CD4-positive, alpha-beta T cell treated with Interferon alpha-2 for 1 hour (primary cell): ENCODE data around the gene DNAAF1.
"Not testable (repeated sequence)": the region's sequence is repeated elsewhere in the genome, so short reads cannot be mapped to it uniquely, and the experiment has no call there.

Source experiments
- DNase-seq, 2 donors: peaks; one replicate each; pipeline ENCODE4 v3.0.0-alpha.2; 2020 to 2022

The DNAAF1 gene

DNA sequence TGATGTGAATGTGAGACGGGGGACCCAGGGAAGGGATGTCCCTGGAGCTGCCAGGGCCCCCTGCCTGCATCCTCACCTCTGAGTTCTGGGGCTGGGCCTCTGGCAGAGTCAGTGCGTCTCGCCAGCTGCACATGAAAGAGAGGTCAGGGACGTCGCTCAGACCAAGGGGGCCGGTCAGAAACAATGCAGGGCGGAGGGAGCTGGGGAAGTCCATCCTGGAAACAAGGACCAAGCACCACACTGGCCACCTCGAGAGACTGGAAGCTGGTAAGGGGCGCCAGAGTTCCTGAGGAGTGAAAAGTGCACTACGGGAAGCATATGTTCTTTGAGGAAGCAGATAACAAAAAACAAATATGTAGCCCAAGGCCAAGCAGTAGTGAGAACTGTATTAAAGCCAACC, 39.7 kb downstream of the DNAAF1 start:
- DNase-seq, result no peak

DNA sequence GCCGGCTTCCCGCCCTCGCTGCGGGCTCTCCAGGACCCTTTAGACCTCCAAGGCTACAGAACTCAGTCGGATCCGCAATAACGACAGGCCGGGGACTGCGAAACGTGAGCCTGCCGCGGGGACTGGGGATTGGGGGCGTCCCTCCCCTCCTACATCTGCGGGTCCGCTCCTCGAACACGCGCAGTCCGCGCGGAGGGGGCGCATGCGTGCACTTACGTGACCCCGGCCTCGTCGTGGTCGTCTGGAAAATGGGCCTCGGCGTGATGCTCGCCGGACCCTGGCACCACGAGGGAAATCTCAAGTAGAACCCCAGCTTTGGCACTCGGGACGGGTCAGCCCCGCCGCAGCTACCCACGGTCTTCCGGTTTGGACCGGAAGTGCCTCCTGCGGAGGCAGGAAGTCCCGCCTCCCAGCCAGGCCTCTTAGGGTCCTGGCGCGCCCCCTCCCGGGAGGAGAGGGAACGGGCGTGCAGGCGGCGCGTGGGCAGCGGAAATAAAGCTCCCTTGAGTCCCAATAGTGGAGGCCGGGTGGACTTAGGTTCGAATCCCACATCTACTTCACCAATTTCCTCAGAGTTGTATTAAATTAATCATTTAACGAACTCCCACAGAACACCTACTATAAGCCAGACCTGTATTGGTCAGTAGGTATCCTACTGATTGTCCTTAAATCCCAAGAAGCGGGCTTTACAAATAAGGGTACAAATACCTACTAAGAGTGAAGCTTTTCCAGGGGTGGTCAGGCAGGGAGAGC, 41.8 kb downstream of the DNAAF1 start, which contains the start of gene TAF1C:
Gene TAF1C, minus strand, starts transcription at position 373 of the 753 bp plus-strand sequence. CDS start 2,069 bp downstream, outside the sequence.
- DNase-seq, result peak; percentile 90 to 92

DNA sequence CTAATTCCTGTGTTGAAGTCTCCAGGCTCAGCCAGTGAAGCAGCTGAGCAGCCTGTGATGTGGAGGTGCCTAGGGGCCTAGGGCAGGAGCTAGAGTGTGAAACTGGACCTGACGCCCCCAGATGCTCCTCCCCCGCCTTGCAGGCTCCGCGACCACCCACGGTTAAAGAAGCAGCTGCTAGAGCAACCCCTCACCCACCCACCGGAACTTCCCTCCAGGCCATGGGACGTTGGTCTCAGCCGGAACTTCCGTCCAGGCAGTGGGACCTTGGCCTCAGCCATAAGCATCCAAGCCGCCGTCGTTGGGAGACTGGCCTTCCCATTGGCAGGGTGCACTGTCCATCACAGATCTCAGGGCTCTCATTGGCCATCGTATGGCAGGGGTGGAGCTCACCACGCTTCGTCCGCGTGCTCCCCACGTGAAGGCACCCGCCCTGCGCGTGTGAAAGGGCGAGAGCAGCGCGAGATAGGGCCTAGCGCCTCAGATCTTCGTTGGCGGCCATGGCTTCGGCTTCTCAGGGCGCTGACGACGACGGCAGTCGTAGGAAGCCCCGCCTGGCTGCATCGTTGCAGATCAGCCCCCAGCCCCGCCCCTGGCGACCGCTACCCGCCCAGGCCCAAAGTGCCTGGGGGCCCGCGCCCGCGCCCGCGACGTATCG, 45.8 kb downstream of the DNAAF1 start, which contains the start of gene ADAD2:
Gene ADAD2, plus strand, starts transcription at position 427 of the 658 bp plus-strand sequence. Its CDS starts 74 bp downstream, at position 501.
- no peak for DNase-seq

DNA sequence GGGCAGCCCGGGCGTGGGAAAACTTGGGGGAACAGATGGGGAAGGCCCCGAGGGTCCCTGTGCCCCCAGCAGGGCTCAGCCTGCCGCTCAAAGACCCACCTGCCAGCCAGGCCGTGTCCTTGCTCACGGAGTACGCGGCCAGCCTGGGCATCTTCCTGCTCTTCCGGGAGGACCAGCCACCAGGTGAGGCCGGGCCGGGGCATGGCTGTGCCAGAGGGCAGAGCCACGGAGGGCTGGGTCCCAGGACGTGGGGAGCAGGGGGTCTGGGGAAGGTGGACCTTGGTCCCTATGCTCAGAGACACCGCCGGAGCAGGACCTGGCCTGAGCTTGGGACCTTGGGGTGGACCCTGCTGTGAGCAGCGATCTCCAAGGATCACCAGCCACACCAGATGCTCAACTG, 46.4 kb downstream of the DNAAF1 start:
- DNase-seq, result no peak

DNA sequence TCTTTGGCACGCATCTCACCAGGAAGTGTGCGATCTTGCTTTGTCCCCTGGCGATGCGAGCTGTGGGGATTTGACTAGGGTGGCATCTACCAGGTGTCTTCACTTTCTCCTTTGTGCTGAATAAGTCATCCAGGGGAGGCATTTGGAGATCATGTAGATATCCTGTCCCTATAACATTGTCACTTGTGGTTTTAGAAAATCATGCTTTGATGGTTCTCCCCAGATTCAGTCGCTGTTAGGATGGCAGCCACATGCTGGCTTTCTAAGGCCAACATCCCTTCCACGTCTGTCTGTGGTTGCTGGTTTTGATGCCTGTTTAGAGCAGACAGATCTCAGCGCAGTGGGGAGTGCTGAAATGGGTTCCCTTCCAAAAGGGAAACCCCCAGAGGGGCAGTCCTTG, 48.4 kb downstream of the DNAAF1 start:
- DNase-seq, result no peak

DNA sequence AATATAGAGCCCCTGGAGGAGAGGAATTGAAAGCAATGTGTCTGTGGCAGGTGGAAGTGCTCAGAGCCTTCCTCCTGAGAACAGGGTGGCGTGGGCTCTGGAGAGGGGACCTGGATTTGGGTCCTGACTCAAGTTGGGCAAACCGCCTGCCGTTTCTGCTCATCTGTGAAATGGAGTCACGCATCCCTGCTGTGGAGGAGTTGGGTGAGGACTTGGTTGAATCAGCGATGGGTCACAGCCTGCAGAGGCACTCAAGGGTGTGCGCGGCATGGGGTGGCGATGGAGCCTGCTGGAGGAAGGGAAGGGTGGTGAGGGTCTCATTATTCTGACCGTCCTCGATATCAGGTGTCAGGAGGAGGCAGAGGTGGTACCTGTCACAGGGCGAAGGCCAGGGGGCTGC, 48.9 kb downstream of the DNAAF1 start:
- DNase-seq, result no peak

DNA sequence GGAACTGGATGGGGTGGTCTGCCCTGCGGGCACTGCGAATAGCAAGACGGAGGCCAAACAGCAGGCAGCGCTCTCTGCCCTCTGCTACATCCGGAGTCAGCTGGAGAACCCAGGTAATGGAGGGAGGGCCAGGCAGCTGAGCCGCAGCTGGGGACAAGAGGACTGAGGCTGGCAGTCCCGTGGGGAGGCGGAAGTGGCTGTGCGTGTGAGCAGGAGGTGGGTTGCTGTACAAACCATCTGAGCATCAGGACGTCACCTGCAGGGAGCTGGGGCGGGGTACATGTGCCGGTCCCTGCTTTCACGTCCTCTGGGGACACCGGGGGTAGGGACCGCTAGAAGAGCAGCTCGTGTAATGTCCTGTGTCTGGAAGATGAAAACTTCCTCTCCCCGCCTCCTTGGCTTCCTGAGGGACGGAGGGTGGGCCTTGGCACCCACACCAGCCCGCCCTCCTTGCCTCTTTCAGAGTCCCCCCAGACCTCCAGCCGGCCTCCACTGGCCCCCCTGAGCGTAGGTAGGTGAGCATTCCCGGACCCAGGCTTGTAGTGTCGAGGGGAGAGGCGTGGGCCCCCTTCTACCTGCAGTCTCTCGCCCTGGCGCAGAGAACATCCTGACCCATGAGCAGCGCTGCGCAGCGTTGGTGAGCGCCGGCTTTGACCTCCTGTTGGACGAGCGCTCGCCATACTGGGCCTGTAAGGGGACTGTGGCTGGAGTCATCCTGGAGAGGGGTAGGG, 49.5 kb downstream of the DNAAF1 start:
- peak; percentile 26 to 29 for DNase-seq

DNA sequence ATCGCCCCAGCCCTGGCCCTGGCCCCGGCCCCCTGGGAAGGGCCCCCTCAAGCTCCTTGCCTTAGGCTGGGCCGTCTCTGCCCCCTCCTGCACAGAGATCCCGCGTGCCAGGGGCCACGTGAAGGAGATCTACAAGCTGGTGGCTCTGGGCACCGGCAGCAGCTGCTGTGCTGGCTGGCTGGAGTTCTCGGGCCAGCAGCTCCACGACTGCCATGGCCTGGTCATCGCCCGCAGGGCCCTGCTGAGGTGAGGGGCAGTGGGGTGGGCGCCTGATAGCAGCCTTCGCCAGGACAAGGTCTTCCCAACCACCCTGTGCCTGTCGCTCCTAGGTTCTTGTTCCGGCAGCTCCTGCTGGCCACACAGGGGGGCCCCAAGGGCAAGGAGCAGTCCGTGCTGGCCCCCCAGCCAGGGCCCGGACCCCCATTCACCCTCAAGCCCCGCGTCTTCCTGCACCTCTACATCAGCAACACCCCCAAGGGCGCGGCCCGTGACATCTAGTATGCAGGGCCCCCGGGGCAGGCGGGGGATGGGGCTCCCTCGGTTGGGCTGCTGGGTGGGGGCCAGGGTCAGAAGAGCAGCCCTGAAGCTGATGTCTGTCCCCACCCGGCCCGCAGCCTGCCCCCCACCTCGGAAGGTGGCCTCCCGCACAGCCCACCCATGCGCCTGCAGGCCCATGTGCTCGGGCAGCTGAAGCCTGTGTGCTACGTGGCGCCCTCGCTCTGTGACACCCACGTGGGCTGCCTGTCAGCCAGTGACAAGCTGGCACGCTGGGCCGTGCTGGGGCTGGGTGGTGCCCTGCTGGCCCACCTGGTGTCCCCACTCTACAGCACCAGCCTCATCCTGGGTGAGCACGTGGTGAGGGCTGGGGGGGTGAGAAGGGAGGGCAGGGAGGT, 50.3 kb downstream of the DNAAF1 start:
- DNase-seq, result no peak

DNA sequence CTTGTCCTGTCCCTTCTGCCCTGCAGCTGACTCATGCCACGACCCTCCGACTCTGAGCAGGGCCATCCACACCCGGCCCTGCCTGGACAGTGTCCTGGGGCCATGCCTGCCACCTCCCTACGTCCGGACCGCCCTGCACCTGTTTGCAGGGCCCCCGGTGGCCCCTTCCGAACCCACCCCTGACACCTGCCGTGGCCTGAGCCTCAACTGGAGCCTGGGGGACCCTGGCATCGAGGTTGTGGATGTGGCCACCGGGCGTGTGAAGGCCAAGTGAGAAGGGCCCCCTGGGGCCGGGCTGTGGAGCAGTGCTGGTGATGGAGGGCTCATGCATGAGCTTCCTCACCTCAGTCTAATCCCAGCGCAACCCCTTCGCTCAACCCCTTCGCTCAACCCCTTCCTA, 51.0 kb downstream of the DNAAF1 start:
- DNase-seq, result no peak

DNA sequence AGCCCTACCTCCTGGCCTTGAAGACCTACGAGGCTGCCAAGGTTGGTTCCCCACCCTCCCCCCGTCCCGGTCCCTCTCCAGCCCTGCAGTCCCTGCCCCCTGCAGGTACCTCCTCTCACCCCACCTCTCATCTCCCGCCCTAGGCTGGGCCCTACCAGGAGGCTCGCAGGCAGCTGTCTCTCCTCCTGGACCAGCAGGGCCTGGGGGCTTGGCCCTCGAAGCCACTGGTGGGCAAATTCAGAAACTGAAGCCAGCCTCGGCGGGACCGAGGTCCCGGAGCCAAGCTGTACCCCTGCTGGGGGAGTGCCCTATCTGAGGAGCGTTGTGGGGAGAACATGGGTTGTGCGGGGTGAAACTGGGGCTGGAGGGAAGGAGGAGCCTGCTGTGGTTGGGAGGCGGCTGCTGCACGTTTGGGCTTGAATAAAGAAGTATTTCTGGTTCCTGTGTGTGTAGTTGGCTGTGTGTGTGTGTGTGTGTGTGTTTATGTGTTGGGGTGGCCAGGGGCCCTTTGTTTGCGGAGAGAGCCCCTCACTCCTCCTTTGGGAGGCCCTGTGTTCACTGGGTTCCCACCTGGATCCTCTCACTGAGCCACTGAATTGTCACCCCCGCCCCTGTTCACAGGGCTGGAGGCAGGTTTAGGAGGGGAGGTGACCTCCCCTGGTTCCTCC, 51.8 kb downstream of the DNAAF1 start:
- DNase-seq, result no peak

DNA sequence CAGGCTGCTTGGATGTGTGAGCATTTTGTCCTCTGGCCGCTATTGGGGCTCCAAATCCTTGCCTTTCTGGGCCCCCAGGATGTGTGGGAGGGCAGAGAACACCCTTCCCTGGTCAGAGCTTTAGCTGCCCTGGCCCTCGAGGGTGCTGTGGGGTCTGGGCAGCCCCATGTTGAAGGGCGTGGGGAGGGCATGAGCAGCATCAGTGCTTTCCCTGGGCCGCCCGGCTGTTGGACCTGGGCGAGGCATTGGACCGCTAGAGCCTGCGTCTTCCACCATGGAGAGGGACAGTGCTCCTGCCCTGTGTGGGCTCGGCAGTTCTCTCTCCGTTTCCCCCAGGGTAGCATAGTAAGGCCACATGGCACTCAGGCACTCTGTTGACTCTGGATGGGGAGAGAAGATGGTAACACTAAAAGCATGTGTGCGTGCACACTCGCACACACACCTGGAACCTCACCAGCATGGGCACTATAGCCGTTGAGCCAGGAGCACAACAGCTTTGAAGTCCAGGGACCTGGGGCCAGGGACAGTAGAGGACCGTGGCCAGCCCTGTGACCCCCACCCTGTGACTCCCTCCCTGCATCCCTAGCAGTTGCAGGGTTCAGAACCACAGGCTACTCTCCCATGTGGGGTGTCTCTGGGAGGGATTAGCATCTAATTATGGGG, 52.5 kb downstream of the DNAAF1 start:
- no peak for DNase-seq

DNA sequence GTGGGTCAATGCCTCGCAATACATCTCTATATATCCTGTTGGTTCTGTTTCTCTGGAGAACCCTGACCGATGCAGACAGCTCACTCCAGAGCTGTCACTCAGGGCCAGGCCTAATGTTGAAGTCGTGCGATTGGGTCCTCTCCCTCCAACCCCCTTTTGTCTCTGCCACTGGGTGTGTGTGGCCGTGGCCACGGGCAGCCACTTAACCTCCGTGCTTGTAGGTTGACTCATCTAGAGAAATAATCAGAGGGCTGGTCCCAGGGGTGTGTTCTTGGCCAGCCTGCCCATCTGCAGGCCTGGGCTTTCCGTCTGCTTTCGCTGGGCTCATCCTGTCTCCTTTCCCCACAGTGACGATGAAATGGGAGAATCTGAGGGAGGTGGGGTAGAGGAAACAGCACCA, 53.3 kb downstream of the DNAAF1 start:
- DNase-seq, result no peak

DNA sequence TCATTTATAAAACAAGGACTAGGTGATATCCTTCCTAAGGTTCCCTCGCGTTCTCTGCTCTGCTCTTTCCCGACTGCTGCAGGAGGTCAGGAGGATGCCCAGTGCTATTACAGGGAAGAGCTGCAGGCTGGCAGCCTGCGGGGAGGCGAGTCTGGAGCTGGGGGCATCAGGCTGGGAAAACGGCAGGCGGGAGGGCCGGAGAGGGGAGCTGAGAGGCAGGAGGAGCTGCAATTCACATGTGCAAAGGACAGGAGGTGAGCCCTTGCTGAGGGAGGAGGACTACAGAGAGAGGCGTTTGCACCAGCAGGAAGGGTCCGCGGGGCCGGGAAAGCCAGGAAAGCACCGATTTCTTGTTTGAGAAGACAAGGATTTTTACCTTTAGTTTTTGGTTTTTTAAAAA, 54.0 kb downstream of the DNAAF1 start:
- DNase-seq, result no peak

DNA sequence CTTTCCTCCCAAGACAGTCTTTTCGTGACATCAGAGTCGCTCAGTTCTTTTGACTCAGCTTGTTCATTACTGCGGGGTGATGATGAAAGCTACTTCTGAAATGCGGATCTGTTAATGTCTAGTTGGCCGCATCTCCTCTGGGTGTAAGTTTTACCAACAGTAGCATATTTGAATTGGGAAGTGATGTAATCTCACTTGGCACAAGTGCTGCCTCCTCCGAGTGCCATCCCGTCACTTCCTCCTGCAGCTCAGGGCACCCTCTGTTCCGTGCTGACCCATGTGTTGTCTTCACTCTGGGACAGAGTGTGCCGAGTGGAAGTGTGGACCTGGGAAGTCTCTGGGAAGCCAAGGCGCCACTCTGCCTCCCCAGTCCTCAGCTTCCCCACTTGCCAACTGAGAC, 54.8 kb downstream of the DNAAF1 start:
- DNase-seq, result peak in 1 of 2 donors; percentile 36

DNA sequence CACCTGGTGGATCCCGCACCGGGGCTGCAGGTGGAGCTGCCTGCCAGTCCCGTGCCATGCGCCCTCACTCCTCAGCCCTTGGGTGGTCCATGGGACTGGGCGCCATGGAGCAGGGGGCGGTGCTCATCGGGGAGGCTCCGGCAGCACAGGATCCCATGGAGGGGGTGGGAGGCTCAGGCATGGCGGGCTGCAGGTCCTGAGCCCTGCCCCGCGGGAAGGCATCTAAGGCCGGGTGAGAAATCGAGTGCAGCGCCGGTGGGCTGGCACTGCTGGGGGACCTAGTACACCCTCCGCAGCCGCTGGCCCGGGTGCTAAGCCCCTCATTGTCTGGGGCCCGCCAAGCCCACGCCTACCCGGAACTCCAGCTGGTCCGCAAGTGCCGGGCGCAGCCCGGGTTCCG, 59.4 kb downstream of the DNAAF1 start:
- not testable (repeated sequence) for DNase-seq

DNA sequence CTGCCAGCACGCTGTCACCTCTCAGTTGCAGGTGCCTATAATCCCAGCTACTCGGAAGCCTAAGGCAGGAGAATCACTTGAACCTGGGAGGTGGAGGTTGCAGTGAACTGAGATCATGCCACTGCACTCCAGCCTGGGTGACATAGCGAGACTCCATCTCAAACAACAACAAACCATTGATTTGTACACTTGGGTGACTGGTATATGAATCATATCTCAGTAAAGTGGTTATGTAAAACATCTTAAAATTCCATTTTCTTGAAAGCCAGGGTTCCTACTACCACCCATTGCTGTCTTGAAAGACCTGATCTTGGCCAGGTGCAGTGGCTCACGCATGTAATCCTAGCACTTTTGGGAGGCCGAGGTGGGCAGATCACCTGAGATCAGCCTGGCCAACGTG, 60.0 kb downstream of the DNAAF1 start:
- not testable (repeated sequence) for DNase-seq

DNA sequence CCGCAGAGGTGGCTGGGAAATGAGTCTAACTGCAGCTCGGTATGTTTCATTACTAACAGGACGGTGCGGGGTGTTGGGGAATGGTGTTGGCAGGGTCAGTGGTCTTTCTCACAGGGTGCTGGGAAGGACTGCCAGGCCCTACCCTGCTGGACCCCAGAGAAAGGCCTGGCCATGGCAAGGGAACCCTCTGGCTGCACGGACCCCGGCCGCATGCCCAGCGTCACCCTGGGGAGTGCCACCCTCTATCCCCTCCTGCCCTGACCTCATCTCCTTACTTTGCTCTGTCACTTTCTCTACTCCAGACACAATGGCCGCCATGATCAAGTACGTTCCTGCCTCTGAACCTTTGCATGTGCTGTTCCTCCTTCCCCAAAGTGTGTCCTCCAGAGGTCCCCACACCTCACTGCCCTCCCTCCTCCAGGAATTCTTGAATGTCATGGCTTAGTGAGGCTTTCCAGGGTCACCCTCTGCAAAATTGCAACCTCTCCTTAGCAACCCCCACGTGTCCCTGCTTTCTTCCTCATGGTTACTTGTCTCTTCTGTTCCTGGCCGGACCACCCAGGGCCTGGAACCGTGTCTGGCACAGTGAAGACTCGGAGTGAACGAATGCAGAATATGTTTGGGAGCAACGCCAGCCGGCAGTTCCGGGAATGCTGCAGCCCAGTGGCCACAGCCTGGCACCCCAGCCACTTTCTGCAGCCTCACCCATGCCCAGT, 61.0 kb downstream of the DNAAF1 start:
- no peak for DNase-seq

DNA sequence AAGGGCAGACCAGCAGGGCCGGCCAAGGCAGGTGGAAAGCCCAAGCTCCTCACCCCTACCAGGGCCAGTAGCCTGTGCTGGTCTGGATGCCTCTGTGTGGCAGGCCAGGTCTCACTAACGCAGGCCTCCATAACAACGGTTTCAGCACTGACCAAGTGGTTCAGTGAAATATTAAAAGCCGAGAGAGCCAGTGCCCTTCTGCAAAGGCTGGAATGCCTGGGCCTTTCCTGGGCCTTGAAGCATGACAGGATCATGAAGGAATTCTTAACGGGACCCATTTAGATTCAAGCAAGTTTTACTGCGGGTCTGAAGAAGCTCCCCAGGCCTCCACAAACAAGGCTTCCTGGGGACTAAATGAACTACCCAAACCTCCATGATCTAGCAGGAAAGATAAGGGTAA, 62.1 kb downstream of the DNAAF1 start:
- DNase-seq, result no peak

DNA sequence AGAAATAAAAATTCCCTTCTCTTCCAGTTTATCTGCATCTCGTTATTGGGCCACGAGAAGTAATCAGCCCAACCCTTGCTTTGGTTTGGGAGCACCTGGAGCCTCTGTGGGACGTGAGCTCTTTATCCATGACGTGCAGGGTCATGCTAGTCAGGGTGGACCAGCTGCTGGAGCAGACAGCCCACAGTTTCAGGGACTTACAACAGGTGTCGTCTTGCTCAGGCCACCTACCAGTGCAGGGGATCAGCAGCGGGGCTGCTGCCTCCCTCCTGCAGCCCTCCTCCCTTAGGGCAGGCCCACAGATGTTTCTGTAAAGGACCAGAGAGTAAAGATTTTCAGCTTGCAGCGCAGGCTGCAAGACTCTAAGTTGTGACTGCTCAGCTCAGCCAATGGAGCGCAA, 62.8 kb downstream of the DNAAF1 start:
- no peak for DNase-seq

DNA sequence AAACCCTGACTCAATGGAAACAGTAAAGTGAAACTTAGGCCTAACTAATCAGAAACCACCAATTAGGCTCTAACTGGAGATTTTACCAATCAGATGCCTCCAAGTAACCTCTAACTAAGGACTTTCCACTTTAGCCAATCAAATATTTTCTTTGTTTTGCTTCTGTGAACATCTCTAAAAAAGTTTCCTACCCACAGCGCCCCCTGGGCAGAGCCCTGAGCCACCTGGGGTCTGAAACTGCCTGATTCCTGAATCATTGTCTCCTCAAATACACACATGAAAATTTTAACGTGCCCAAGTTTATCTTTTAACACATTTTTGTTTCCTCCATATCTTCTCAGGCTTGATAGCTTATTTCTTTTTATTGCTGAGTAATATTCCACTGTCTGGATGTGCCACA, 64.9 kb downstream of the DNAAF1 start:
- DNase-seq, result no peak

DNA sequence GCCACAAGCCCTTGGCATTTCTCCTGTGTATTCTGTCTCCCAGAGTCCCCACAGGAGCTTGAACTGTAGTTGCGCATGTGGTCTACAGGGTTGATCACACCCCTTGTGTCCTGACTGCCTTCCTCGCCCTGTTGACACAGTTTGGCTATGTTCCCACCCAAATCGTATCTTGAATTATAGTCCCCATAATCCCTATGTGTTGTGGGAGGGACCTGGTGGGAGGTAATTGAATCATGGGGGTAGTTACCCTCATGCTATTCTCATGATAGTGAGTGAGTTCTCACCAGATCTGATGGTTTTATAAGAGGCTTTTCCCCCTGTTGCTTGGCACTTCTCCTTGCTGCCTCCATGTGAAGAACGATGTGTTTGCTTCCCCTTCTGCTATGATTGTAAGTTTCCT, 67.0 kb downstream of the DNAAF1 start:
- no peak for DNase-seq
